ENCODE results near the gene GTF3C2.

The GTF3C2 gene

GRCh38 chr2:27315122-27315521, 41.4 kb downstream of the GTF3C2 start:
- Histone ChIP-seq H3K4me3 (ENCODE audit: low read depth in 1 of 2, low read length in 2 of 2) (no peak overlapping the region), H3K36me3 (ENCODE audit: control insufficient read depth in 1 of 2, insufficient read depth in 2 of 2, low read length in 2 of 2) (peaks cover 11 to 23% of the 10 kb centered on the region in 2 donors), H3K27ac (ENCODE audit: low read length) (no peak overlapping the region), H3K27me3 (ENCODE audit: low read depth, low read length) (no peaks in the 10 kb centered on the region), H3K4me1 (ENCODE audit: control insufficient read depth in 1 of 2, insufficient read depth in 2 of 2, low read length in 2 of 2) (no peaks in the 10 kb centered on the region), H3K9me3 (ENCODE audit: control insufficient read depth in 1 of 2, low read length in 2 of 2) (no peaks in the 10 kb centered on the region)

DNA sequence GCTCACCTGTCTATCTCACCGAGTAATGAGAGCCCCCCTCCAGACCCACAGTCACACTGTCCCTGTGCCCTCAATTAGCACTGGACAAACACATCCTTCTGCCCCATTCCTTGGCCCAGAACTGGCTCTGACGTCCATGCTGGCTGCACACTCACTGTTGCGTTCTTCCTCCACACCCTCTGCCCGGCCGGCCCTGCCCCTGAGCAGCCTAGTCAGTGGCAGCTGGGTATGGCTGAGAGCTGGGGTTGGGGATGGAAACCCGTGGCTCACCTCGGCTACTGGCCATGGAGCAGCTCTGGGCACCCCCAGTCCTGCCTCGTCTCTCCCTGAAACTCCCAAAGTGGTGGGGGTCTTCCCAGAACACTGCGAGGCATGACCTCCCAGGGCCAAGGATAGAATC, 41.9 kb downstream of the GTF3C2 start:
- Histone ChIP-seq H3K4me3 (ENCODE audit: low read depth in 1 of 2, low read length in 2 of 2) (no peak overlapping the region), H3K27me3 (ENCODE audit: low read depth, low read length) (no peaks in the 10 kb centered on the region), H3K27ac (ENCODE audit: low read length) (no peak overlapping the region), H3K4me1 (ENCODE audit: control insufficient read depth in 1 of 2, insufficient read depth in 2 of 2, low read length in 2 of 2) (no peaks in the 10 kb centered on the region), H3K36me3 (ENCODE audit: control insufficient read depth in 1 of 2, insufficient read depth in 2 of 2, low read length in 2 of 2) (peaks cover 11 to 24% of the 10 kb centered on the region in 2 donors), H3K9me3 (ENCODE audit: control insufficient read depth in 1 of 2, low read length in 2 of 2) (no peaks in the 10 kb centered on the region)

- no peak overlapping the region for H3K4me3 ChIP-seq (ENCODE audit: low read depth in 1 of 2, low read length in 2 of 2)
- H3K27me3 ChIP-seq (ENCODE audit: low read depth, low read length) = no peaks in the 10 kb centered on the region
- no peak overlapping the region for H3K27ac ChIP-seq (ENCODE audit: low read length)
- H3K9me3 ChIP-seq (ENCODE audit: control insufficient read depth in 1 of 2, low read length in 2 of 2) = no peaks in the 10 kb centered on the region
- no peaks in the 10 kb centered on the region for H3K4me1 ChIP-seq (ENCODE audit: control insufficient read depth in 1 of 2, insufficient read depth in 2 of 2, low read length in 2 of 2)
- peaks cover 11 to 29% of the 10 kb centered on the region in 2 donors for H3K36me3 ChIP-seq (ENCODE audit: control insufficient read depth in 1 of 2, insufficient read depth in 2 of 2, low read length in 2 of 2)
These were observed 42.5 kb downstream of the GTF3C2 start for GRCh38 chr2:27313882-27314645.

- Histone ChIP-seq H3K4me3 (ENCODE audit: low read depth in 1 of 2, low read length in 2 of 2) (no peak overlapping the region), H3K36me3 (ENCODE audit: control insufficient read depth in 1 of 2, insufficient read depth in 2 of 2, low read length in 2 of 2) (peaks cover 11 to 29% of the 10 kb centered on the region in 2 donors), H3K9me3 (ENCODE audit: control insufficient read depth in 1 of 2, low read length in 2 of 2) (no peaks in the 10 kb centered on the region), H3K27ac (ENCODE audit: low read length) (no peak overlapping the region), H3K27me3 (ENCODE audit: low read depth, low read length) (peaks cover 11% of the 10 kb centered on the region), H3K4me1 (ENCODE audit: control insufficient read depth in 1 of 2, insufficient read depth in 2 of 2, low read length in 2 of 2) (peaks cover 0 to 11% of the 10 kb centered on the region in 2 donors)
These were observed 44.4 kb downstream of the GTF3C2 start for GRCh38 chr2:27312152-27312551.

GRCh38 chr2:27309651-27310050, 46.9 kb downstream of the GTF3C2 start:
- Histone ChIP-seq H3K27ac (ENCODE audit: low read length) (no peak overlapping the region), H3K4me1 (ENCODE audit: control insufficient read depth in 1 of 2, insufficient read depth in 2 of 2, low read length in 2 of 2) (peaks cover 0 to 22% of the 10 kb centered on the region in 2 donors), H3K27me3 (ENCODE audit: low read depth, low read length) (peaks cover 31% of the 10 kb centered on the region), H3K4me3 (ENCODE audit: low read depth in 1 of 2, low read length in 2 of 2) (no peak overlapping the region), H3K9me3 (ENCODE audit: control insufficient read depth in 1 of 2, low read length in 2 of 2) (no peaks in the 10 kb centered on the region), H3K36me3 (ENCODE audit: control insufficient read depth in 1 of 2, insufficient read depth in 2 of 2, low read length in 2 of 2) (peaks cover 6 to 15% of the 10 kb centered on the region in 2 donors)

DNA sequence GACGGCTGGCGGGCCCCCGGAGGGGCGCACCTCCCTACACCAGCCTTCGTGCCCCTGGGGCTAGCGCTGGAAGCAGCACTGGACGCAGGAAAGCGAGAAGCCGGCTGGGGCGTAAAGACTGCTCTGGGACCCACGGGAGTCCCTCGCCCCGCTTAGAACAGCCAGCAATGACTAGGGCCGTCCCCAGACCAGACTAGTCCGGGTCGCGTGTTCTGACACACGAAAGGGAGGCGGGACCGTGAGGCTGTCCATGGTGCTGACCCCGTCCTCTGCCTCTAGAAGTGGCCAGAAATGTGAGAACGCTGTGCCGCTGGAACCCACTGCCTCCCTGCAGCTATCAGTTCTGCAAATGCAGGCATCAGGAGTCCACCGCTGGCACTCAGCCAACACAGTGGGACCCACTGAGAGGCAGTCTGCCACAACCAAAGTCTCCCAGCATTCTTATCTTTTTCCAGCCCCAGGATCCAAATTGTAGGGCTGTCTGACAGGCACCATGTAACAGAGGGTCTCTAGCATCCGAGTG, 48.1 kb downstream of the GTF3C2 start, which contains the start of gene UCN:
UCN (minus strand) TSS at position 87 of the 523 bp plus-strand sequence. CDS start 550 bp downstream, outside the sequence.
- Histone ChIP-seq H3K4me1 (ENCODE audit: control insufficient read depth in 1 of 2, insufficient read depth in 2 of 2, low read length in 2 of 2) (peaks cover 0 to 22% of the 10 kb centered on the region in 2 donors), H3K36me3 (ENCODE audit: control insufficient read depth in 1 of 2, insufficient read depth in 2 of 2, low read length in 2 of 2) (peaks cover 6 to 15% of the 10 kb centered on the region in 2 donors), H3K27me3 (ENCODE audit: low read depth, low read length) (peaks cover 32% of the 10 kb centered on the region), H3K4me3 (ENCODE audit: low read depth in 1 of 2, low read length in 2 of 2) (peak within 1 kb of the TSS in 1 of 2 donors; percentile 4), H3K27ac (ENCODE audit: low read length) (no peak within 1 kb of the TSS), H3K9me3 (ENCODE audit: control insufficient read depth in 1 of 2, low read length in 2 of 2) (no peaks in the 10 kb centered on the region)

- Histone ChIP-seq H3K9me3 (ENCODE audit: control insufficient read depth in 1 of 2, low read length in 2 of 2) (no peaks in the 10 kb centered on the region), H3K4me3 (ENCODE audit: low read depth in 1 of 2, low read length in 2 of 2) (peak overlapping the region in 1 of 2 donors; percentile 4), H3K4me1 (ENCODE audit: control insufficient read depth in 1 of 2, insufficient read depth in 2 of 2, low read length in 2 of 2) (peaks cover 0 to 24% of the 10 kb centered on the region in 2 donors), H3K27me3 (ENCODE audit: low read depth, low read length) (peaks cover 32% of the 10 kb centered on the region), H3K27ac (ENCODE audit: low read length) (no peak overlapping the region), H3K36me3 (ENCODE audit: control insufficient read depth in 1 of 2, insufficient read depth in 2 of 2, low read length in 2 of 2) (peaks cover 6 to 15% of the 10 kb centered on the region in 2 donors)
These were observed 48.8 kb downstream of the GTF3C2 start for GRCh38 chr2:27307545-27308358.

DNA sequence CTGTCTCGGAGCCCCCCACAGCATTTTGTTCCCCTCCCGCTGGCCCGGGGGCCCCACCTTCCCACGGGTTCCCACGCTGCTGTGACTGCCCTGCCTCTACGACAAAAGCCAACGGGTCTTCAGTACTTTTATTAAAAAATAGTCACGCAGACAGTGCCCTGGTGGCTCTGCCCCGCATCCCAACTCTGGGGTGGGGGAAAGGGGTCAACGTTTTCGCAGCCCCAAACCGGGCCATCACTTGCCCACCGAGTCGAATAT, 49.3 kb downstream of the GTF3C2 start:
- H3K27me3 ChIP-seq (ENCODE audit: low read depth, low read length) = peaks cover 32% of the 10 kb centered on the region
- H3K27ac ChIP-seq (ENCODE audit: low read length) = no peak overlapping the region
- H3K4me3 ChIP-seq (ENCODE audit: low read depth in 1 of 2, low read length in 2 of 2) = no peak overlapping the region
- H3K4me1 ChIP-seq (ENCODE audit: control insufficient read depth in 1 of 2, insufficient read depth in 2 of 2, low read length in 2 of 2) = peaks cover 0 to 25% of the 10 kb centered on the region in 2 donors
- peaks cover 6 to 15% of the 10 kb centered on the region in 2 donors for H3K36me3 ChIP-seq (ENCODE audit: control insufficient read depth in 1 of 2, insufficient read depth in 2 of 2, low read length in 2 of 2)
- no peaks in the 10 kb centered on the region for H3K9me3 ChIP-seq (ENCODE audit: control insufficient read depth in 1 of 2, low read length in 2 of 2)

DNA sequence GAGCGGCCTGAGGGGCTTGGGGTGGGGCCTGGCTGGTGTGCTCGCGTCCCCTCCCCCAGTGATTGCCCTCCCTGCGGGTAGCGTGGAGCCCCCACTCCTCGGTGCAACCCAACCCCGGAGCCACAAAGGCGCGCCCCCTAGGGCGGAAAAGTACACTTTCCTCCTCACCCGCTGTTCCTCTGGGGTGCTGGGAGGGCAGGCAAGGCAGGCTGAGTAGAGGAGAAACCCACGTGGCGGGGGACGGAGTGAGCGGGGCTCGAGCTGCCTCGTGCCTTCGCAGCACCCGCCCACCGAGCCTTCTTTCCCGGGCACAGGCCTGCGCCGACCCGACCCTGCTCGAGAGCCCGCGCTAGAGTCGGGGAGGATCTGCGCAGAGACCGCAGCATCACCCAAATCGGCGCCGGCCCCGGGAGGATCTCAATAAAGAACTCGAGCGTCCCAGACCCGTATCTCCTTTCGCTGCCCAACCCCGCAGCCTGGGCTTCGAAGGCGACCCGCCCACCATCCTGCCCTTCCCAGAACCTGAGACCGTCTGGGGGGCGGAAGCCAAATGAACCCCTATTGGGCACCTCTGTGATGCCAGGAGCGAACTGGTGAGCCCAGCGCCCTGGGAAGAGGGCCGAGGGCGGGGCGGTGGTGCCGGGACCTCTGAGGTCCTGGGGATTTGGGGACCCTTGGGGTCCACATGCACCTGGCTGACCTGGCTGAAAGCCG, 49.8 kb downstream of the GTF3C2 start:
- peaks cover 32% of the 10 kb centered on the region for H3K27me3 ChIP-seq (ENCODE audit: low read depth, low read length)
- H3K27ac ChIP-seq (ENCODE audit: low read length) = no peak overlapping the region
- H3K36me3 ChIP-seq (ENCODE audit: control insufficient read depth in 1 of 2, insufficient read depth in 2 of 2, low read length in 2 of 2) = peaks cover 4 to 12% of the 10 kb centered on the region in 2 donors
- peaks cover 0 to 25% of the 10 kb centered on the region in 2 donors for H3K4me1 ChIP-seq (ENCODE audit: control insufficient read depth in 1 of 2, insufficient read depth in 2 of 2, low read length in 2 of 2)
- no peak overlapping the region for H3K4me3 ChIP-seq (ENCODE audit: low read depth in 1 of 2, low read length in 2 of 2)
- no peaks in the 10 kb centered on the region for H3K9me3 ChIP-seq (ENCODE audit: control insufficient read depth in 1 of 2, low read length in 2 of 2)

- Histone ChIP-seq H3K36me3 (ENCODE audit: control insufficient read depth in 1 of 2, insufficient read depth in 2 of 2, low read length in 2 of 2) (peaks cover 0 to 6% of the 10 kb centered on the region in 2 donors), H3K4me1 (ENCODE audit: control insufficient read depth in 1 of 2, insufficient read depth in 2 of 2, low read length in 2 of 2) (peaks cover 0 to 25% of the 10 kb centered on the region in 2 donors), H3K4me3 (ENCODE audit: low read depth in 1 of 2, low read length in 2 of 2) (no peak overlapping the region), H3K9me3 (ENCODE audit: control insufficient read depth in 1 of 2, low read length in 2 of 2) (no peaks in the 10 kb centered on the region), H3K27ac (ENCODE audit: low read length) (no peak overlapping the region), H3K27me3 (ENCODE audit: low read depth, low read length) (peaks cover 32% of the 10 kb centered on the region)
These were observed 50.4 kb downstream of the GTF3C2 start for GRCh38 chr2:27306136-27306535.

DNA sequence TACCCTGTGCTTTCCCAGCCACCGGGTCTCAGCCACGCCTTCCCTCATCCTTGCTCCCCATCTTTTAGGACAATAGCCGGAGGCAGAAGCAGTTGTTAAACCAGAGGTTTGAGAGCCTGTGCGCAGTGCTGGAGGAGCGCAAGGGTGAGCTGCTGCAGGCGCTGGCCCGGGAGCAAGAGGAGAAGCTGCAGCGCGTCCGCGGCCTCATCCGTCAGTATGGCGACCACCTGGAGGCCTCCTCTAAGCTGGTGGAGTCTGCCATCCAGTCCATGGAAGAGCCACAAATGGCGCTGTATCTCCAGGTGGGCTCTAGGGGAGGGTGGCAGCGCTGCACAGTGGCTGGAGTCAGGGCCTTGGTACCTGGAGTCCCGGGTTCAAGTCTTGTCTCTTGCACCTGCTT, 51.0 kb downstream of the GTF3C2 start:
- Histone ChIP-seq H3K9me3 (ENCODE audit: control insufficient read depth in 1 of 2, low read length in 2 of 2) (no peaks in the 10 kb centered on the region), H3K36me3 (ENCODE audit: control insufficient read depth in 1 of 2, insufficient read depth in 2 of 2, low read length in 2 of 2) (peaks cover 0 to 6% of the 10 kb centered on the region in 2 donors), H3K4me3 (ENCODE audit: low read depth in 1 of 2, low read length in 2 of 2) (no peak overlapping the region), H3K27ac (ENCODE audit: low read length) (no peak overlapping the region), H3K4me1 (ENCODE audit: control insufficient read depth in 1 of 2, insufficient read depth in 2 of 2, low read length in 2 of 2) (peaks cover 0 to 25% of the 10 kb centered on the region in 2 donors), H3K27me3 (ENCODE audit: low read depth, low read length) (peaks cover 32% of the 10 kb centered on the region)

All from muscle layer of duodenum (tissue), 2 donors.